ENCODE measurements around the gene NHSL2. TPM values are rescaled to one million over a fixed set of nuclear protein-coding genes. Genes with fewer than 3 reads are reported as not detected.

NHSL2 gene
- not detected in 2 replicates for total RNA-seq (2014; rRNA removed; shearing (Covaris generic))

DNA sequence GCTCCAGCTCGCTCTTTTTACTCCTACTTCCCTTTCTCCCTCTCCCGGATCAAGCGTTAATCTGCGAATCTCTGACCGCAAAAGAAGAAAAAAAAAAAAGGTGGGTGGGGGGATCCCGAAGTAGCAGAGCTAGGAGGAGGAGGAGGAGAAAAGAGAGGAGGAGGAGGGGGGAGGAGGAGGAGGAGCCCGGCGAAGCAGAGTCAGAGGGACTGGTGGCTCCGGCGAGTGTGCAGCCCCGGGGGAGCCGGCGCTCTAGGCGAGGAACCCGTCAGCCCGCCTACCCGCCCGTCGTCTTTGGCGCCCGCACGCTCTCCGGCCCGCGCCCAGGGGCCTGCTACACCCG lies at the start of gene NHSL2:
Gene NHSL2, plus strand, starts transcription at position 203 of the 343 bp plus-strand sequence.

DNA sequence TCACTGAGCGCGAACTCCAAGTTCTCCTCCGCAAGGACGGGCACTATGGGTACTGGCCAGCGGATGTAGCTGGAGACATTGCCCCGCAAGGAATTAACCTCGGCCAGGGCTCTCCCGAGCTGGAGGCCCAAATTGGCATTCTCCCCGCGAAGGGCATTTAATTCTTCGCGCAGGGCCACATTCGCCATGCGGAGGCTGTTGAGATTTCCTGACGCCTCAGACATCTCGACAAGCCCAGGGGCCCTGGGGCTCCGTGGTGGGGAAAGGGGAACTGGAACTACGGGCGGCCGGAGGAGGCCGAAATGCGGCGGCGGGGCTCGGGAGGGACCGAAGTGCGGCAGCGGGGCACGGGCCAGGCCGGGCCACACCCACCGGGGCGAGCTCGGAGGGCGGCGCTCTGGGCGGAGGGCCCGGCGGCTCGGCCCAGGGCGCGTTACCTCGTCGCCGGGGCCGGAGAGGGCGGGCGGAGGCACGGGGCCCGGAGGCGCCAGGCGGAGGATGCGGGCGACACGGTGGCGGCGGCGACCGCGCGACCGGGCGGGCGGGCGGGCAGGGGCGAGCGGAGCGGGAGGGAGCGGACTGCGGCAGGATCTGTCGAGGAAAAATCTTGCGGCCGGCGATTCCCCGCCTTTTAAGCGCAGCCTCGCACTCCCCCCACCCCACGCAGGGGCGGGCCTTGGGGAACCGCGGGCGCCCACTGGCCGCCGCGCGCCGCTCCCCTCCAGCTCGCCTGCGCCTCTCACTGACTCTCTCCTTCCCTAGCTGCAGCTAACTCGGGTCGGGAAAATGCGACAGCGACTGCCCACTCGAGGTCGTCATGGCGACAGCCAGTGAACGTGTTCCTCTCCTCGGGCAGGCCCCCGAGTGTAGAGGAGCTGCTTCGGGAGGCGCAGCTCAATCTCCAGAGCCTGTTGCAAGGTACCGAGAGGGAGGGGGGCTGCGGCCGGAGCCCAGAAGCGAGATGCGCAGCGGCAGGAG lies 221.0 kb downstream of the NHSL2 start, which contains the start of gene RTL5:
Gene RTL5, minus strand, starts transcription at position 599 of the 978 bp plus-strand sequence.

DNA sequence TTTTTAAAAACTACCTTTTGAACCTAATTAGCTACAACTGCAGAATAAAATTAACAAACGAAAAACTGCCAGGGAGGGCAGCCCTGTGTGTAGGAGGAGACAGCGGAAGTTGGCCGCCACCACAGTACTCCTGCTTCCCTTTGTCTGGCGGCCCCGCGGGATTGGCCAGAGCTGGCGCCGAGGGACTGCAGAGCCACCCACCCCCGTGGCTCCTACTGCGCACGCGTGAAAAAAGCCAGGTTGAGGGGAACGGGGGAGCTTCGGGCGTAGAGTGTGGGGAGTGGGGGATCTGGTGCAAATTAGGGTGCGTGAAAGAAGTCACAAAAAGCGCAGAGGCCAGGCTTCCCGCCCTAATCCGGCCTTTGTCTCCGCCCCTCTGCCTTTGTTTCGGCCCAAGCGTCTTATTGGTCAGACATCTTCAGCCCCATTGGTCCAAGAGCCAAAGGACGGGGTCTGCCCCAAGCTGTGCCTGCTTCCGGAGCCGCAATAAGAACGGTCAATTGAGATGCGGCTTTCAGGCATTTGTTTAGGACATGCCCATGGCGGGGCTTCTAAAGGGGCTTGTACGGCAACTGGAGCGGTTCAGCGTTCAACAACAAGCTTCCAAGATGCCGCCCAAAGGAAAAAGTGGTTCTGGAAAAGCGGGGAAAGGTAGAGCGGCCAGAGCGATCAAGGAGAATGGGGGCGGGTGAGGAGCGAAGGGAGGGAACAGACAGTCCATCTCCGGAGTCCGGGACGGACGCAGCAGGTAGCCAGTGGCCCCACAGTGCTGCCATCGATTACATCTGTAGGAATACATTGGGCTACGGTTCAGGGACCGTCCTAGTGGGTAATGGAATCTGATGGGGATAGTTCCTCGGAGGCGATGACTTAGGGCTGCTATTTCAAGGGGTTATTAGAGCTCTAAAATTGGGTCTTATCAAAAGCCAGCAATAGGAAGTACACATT lies 270.8 kb downstream of the NHSL2 start, which contains the start of gene PIN4:
Gene PIN4, plus strand, starts transcription at position 580 of the 948 bp plus-strand sequence. Its CDS starts 29 bp downstream, at position 609.

Small RNA genes within 50 kb of the gene (small RNA-seq; reads per million reads assigned to genes)
- gene RNU6-1078P = not detected

Other genes with a start within 250 kb of the NHSL2 start
- not detected in 2 replicates for gene CXorf49, start 192.6 kb upstream of the NHSL2 start, total RNA-seq (2014; rRNA removed; shearing (Covaris generic))
- not detected in 2 replicates for gene CXorf49B, start 147.5 kb upstream of the NHSL2 start, total RNA-seq (2014; rRNA removed; shearing (Covaris generic))
- 0.23 and 0.27 TPM in 2 replicates for gene RTL5, start 221.1 kb downstream of the NHSL2 start, total RNA-seq (2014; rRNA removed; shearing (Covaris generic))